HG02798 (cell line): ENCODE data around the gene OMP.

ENCODE experiments used
- ATAC-seq: cut with Tn5 transposase; IDR thresholded peaks from one replicate; pipeline ENCODE4 v1.9.1; 2021; ENCODE audit warnings: mild to moderate bottlenecking; ENCODE audit not compliant: unreplicated experiment, poor library complexity

Gene OMP

DNA sequence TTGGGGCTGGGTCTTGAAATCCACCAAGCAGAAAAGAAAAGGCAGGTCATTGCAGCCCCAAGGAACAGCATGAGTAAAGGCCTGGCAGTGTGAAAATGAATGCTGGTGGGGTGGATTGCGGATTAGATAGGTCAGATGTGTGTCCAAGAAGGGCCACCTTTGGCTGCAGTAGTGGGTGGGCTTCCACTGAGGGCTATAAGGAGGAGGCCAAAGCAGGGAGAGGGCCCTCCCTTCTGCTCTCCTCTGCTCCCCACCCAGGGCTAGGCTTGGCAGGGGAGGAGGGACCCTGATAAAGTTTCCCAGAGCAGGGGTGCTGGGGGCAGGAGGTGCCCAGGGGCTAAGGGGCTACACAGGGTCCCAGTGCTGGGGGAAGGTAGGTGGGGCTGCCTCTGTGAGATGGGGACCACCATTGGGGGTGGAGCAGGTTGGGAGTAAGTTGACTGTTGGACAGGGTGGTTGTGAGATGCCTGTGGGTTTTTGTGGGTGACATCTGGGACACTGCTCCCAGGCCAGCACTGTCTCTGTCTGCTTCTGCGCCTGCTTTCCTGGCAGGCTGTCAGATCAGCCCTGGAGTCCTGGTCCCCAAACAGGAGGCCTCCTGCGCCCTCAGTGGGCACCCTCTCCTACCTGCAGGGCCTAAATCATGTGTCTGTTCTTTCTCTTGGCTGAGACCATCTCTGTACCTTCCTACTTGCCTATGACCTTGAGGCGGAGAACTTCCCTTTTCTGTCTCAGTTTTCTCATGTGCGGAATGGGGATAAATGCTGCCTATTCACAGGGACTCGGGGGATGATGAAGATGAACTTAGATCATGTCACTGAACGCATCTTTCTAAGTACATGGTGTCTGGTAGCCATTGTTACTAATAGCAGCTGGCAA is 33.9 kb upstream of the OMP start:
- ATAC-seq: no peak

DNA sequence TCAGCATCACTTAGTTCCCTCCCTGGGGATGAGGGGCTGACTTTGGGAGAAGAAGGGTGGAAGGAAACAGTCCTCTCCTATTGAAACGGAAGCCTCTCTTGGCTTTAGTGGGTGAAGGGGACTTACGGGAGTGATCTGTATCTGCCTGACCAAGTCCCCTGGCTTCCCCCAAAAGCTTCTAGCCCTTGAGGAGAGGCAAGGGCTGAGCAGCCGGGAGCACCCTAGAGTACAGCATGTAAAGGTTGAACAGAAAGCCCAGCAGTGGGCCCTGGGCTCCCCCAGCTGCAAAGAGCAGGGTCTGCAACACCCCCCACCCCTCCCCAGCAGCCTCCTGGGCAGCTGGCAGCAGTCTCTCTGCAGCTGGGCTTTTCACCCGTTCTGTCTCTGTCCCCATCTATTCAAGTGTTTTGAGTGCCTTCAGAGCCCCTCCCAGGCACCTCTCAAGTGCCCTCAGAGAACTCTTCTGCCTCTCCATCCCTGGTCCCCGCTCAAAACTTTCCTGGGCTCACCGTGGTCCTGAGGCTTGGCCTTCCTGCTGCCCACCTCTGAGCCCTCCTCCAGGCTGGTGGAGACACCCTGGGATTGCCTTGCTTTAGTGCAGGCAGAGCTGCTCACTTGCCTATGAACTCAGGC is 33.2 kb upstream of the OMP start:
- no peak for ATAC-seq

DNA sequence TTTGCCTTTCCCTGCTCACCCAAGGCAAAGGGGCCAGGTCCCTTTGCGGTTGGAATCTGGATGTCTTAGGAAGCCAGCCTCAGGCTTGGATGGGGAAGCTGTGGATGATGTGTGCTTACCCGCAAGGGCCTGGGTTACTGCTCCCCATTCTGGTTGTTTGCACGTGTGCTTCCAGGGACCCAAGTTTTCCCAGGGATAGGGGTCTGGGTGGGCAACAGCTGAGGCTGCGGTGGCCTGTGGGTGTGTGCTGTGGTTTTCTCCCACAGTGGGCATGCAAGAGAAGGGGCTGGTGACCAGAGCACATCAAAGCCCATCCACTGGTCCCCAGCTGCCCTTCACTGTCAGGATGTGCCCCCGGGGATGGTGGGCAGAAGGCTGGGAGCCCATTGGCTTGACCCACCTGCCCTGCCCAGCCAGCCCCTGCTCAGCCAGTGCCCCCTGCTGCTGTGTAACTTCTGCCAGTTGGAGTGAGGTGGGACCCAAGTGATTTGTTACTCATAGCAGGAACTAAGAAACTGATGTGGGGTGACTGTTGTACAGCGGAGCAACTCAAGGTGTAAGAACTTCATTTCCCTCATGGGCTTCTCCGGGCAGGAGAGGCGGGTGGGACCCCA is 32.6 kb upstream of the OMP start:
- ATAC-seq: no peak

DNA sequence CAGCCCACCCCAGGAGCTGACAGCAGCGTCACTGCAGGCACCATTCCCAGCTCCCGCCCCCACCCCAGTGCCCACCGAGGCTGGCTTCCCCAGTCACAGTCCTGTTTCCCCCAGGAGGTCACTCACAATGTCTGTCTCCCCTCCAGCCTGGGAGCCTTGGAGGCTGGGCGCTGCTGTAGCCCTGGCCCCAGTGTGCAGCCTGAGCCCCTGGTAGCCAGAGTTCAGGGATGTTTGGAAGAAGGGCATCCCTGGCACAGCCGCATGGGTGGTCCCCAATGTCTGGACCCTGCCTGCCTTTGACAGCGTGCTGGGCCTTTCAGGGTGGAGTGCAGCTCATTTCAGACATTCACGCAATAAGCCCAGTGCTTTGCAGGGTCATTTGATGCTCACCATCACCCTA is 31.6 kb upstream of the OMP start:
- no peak for ATAC-seq

DNA sequence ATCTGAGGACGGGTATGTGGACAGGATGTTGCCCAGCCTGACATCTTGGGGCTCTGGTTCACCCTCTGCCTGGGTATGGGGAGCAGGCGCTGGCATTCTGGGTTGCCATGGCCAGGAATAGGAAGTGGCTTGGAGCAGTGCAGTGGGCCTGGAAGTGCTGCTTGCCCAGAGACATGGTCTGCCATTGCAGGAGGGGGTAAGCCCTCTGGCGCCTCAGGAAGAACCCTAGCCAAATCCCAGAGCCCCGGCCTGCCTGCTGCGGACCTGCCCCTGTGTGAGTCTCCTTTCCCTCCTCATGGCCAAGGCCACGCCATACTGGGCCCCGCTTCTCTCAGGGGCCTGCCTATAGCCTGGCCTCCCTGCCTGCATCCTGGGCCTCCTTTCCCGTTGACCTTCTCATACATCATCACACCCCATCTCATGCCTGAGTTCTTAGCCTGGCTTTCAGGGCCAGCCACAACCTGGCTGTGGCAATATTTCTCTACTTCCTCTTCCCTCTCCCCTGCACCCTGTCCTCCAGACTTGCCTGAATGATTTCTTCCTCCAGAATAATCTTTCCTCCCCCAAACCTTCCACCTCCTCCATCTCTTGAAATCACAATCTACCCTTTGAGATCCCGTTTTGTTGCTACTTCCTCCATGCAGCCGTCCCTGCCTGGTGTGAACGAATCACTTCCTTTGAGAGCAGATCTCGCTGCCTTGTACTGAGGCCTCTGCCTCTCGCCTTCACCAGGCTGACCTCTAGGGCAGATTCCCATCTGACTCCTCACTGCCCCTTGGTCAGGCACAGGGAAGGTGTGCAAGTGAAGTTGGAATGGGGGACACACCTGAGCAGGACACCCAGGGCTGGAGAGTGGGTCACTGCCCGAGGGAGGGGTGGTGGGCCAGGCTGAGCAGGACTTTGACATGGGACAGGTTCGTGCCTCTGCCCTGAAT is 30.7 kb upstream of the OMP start:
- ATAC-seq: no peak

GRCh38 chr11:77072851-77073327 is 29.8 kb upstream of the OMP start:
- no peak for ATAC-seq

- ATAC-seq: no peak
These were observed 29.2 kb upstream of the OMP start for GRCh38 chr11:77073328-77074001.

DNA sequence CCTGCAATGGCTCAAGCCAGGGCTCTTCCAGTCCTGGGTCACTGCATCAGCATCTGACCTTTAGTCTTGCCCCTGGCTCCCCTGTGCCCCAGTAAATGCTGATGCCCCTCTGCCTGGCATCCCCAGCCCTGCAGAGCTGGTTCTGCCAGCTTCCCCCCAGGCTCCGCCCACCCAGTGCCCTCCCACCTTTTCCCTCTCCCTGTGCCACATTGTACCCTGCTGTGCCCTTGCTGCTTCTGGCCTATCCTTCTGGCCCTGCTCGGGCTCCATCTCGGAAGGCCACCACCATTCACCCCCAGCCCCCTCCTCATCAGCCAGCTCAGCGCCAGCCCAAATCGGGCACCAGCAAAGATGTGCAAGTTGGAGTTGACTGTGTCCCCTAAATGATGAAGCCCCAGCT is 28.4 kb upstream of the OMP start:
- no peak for ATAC-seq

GRCh38 chr11:77074626-77075221 is 27.9 kb upstream of the OMP start:
- ATAC-seq: no peak

DNA sequence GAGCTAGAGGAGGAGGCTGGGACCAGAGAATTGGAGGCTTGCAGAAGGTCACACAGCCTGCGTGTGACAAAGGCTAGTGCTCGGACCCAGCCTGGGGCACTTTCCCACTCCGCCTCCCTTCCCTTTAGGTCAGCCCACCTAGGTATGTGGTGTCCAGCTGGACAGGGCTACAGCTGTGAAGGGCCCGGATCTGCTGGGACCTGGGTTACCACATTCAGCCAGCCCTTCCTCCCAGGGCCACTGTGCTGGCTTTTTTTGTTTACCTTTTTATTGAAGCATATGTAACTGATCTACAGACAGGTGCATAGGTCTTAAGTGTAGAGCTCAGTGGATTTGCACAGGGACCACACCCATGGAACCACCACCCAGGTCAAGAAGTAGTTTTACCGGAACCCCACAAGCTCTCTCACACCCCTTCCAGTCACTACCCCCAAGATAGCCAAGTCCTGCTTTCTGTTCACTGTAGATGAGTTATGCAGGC is 27.2 kb upstream of the OMP start:
- ATAC-seq: no peak

DNA sequence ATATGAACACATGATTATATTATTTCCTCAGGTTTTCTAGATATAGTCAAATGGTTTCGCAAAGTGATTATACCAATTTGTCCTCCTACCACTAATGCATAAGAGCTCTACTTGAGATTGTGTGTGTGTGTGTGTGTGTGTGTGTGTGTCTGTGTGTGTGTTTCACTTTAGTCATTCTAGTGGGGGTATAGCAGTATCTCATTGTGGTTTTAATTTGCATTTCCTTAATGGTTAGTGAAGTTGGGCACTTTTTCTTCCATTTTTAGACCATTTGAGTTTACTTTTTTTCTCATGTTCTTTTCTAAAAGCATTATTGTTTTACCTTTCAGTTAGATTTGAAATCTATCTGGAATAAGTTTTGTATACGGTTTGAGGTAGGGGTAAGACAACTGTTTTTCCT is 23.0 kb upstream of the OMP start:
- ATAC-seq: no peak

DNA sequence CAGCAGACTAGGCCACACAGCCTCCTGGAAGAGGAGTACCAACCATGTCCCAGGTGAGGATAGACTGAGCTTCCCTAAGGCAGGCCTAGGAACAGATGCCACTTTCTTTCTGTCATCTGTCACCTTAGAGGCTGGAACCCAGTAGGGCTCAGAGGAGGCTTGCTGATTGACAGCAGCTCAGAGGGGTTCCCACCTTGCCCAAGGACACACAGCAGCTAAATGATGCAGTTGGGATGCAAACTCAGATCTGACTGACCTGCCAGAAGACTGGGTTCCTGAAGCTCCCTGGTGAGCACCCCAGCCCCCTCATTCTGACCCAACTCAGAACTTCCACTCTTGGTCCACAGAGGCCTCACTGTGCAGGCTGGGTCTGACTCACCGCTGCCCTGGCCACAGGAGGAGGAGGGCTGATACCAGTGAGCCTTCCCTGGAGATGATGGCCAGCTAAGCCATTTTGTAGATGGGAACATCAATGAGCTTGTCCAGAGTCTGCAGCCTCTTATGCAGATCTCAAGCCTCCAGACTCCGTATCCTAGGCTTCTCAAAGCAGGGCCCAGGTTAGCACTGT is 21.9 kb upstream of the OMP start:
- no peak for ATAC-seq

DNA sequence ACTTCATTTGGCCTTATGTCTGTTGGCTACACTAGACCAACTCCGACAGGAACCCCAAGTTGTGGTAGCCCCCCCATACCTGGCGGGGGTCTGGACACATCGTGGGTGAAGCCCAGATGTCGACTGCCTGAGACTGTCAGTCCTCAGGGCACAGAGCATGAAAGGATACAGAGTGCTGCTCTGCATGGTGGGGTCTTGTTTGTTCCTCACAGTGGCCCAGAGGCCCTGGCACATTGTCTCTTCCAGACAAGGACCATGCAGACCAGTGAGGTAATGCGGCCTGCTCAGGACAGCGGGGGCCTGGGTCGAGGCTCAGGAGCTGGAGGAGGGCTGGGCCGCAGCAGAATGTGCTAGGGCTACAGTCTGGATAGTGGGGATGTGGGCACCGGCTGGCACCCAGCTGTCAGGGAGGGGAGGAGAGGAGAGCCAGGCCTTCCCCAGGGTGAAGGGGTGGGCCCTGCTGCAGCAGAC is 21.2 kb upstream of the OMP start:
- no peak for ATAC-seq

DNA sequence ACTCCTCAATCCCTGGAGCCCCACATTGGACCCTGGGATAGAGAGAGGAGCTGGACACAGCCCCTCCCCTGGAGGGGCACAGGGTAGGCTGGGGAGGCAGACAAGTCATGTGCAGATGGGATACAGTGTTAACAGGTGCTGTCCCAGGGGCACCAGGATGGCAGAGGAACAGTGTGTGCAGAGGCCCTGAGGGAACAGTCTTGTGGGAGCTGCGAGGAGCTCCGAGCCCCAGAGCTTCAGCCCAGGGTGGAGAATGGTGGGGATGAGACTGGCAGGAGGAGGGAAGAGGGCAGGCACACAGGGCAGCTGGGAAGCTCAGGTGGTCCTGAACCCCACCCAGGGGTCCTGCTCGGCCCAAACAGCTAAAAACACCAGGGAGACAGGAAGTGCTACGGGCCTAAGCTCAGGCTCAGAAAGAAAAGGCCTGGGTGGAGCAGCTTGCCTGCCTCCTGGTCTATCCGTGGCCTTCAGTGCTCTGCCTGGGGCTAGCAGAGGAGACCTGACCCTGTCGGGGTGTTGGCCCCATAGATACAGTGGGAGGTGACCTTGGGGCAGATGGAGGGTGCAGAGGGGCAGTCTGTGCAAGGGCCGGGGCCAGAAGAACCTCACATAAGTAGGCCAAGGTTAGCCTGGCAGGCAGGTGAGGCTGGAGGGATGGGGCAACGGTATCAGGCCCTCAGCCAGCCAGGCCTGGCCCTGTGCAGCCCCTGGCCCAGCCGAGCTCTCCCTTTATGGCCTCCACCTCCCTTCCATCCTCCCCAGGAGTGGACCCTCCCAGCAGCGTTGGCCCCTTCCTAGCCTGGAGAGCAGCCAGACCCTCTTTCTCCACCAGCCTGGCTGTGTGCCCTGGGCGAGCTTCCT is 20.4 kb upstream of the OMP start:
- no peak for ATAC-seq

- no peak for ATAC-seq
These were observed 19.6 kb upstream of the OMP start for GRCh38 chr11:77082838-77083565.

GRCh38 chr11:77083566-77084245 is 18.9 kb upstream of the OMP start:
- no peak for ATAC-seq
